Testis (tissue), 5 donors: ENCODE data around the gene NLGN4X. TPM values are rescaled to one million over a fixed set of nuclear protein-coding genes. Genes with fewer than 3 reads are reported as not detected.
A peak's percentile ranks its signal among the peaks of the same experiment; 100 is the strongest.

Experiments used
- DNase-seq: peaks from one replicate; pipeline ENCODE4 v3.0.0-alpha.2; 2019
- H3K27ac ChIP-seq, 2 donors: fragments of 200-600 bp; sonication (generic); one replicate each; pipeline ENCODE4 v1.5.1; 2019
- H3K27me3 ChIP-seq: fragments of 200-600 bp; sonication (generic); one replicate; pipeline ENCODE4 v1.5.1; 2019
- H3K36me3 ChIP-seq: fragments of 200-600 bp; sonication (generic); one replicate; pipeline ENCODE4 v1.5.1; 2017; ENCODE audit warnings: low read depth; ENCODE audit errors: missing control alignments
- H3K4me1 ChIP-seq: fragments of 200-600 bp; sonication (generic); one replicate; pipeline ENCODE4 v1.5.1; 2019
- H3K4me3 ChIP-seq, 2 donors: fragments of 200-600 bp; sonication (generic); one replicate each; pipeline ENCODE4 v1.5.1; 2017 to 2019
- H3K9me3 ChIP-seq: fragments of 200-600 bp; sonication (generic); one replicate; pipeline ENCODE4 v1.5.1; 2017
- CTCF ChIP-seq, 3 experiments: fragments of 450-650 bp in 2 of 3; fragments of 200-600 bp in 1 of 3; sonication (generic) in 1 of 3; IDR thresholded peaks; one replicate each; pipeline ENCODE4 v1.5.1; 2016 to 2019; ENCODE audit warnings: antibody characterized with exemption in 3 of 3, mild to moderate bottlenecking in 2 of 3, moderate library complexity in 1 of 3
- POLR2A ChIP-seq: fragments of 450-650 bp; IDR thresholded peaks from one replicate; pipeline ENCODE4 v1.6.1; 2017; ENCODE audit warnings: antibody characterized with exemption, mild to moderate bottlenecking, moderate library complexity
- WGBS, 2 donors: methylation state at CpG; one replicate each; pipeline ENCODE4 v1.1.5; 2018; 5-methylcytosine and 5-hydroxymethylcytosine counted together
- intact Hi-C: fragments of 100-400 bp; cut with DNase I; formaldehyde crosslinking; loops from one replicate; pipeline ENCODE4 v1.15.1; 2023; ENCODE audit warnings: low total_unique reads
- long read RNA-seq, 2 donors: transcript quantifications; one replicate each; lab custom pipeline, GENCODE V29; 2026
- polyA plus RNA-seq: library from polyadenylated mRNA; stranded (reverse); fragments of 350-450 nt; fragmentation: Illumina TruSeq; extraction: RNeasy Lipid Tissue Mini Kit (QIAGEN cat#74804); gene quantifications from one replicate; pipeline ENCODE4 v1.2.3, GENCODE V29; 2014; ENCODE audit warnings: low read depth, low replicate concordance; ENCODE audit not compliant: insufficient read depth
- total RNA-seq, 2 donors: library from RNA; depleted of rRNA; stranded (reverse); fragments of >200 nt; gene quantifications; one replicate each; pipeline ENCODE4 v1.2.3, GENCODE V29; 2016

NLGN4X gene
- 10 to 100 TPM; 10.4 to 15.9 TPM for total RNA-seq
- 3.6 TPM for polyA plus RNA-seq
- long read RNA-seq, donor 1, full-length matches to known transcripts: 3 of 3 reads
- long read RNA-seq, donor 1, partial matches to known transcripts: 0 of 3 reads
- long read RNA-seq, donor 1, other reads (novel, unspliced or antisense): 0 of 3 reads
- long read RNA-seq, donor 2, full-length matches to known transcripts: 2 of 2 reads
- long read RNA-seq, donor 2, partial matches to known transcripts: 0 of 2 reads
- long read RNA-seq, donor 2, other reads (novel, unspliced or antisense): 0 of 2 reads

GRCh38 chrX:6228720-6229119 is at the start of gene NLGN4X:
NLGN4X (minus strand) TSS chrX:6228867; CDS start chrX:6151466, 77,401 bp downstream.
- DNase-seq: no peak
- intact Hi-C loops: no loop called here
- no peak for TF ChIP-seq POLR2A
- TF ChIP-seq CTCF (IDR thresholded peaks at IDR 0.05): no peak
- 0 to 3% methylated on average over 8 to 11 of the region's 12 CpGs for WGBS, 2 donors
- Histone ChIP-seq H3K27ac (no peak within 1 kb of the TSS), H3K27me3 (no peaks in the 10 kb centered on the region), H3K4me1 (no peaks in the 10 kb centered on the region), H3K36me3 (no peaks in the 10 kb centered on the region), H3K9me3 (no peaks in the 10 kb centered on the region), H3K4me3 (peak within 1 kb of the TSS; percentile 39 to 59)

- intact Hi-C loops: no loop called here
- 90% methylated on average over 2 of the region's 2 CpGs; no CpG with 5 or more reads in 1 of the 2 donors for WGBS, 2 donors
- Histone ChIP-seq H3K27me3 (no peaks in the 10 kb centered on the region), H3K4me1 (no peaks in the 10 kb centered on the region), H3K27ac (no peak overlapping the region), H3K4me3 (no peak overlapping the region), H3K9me3 (no peaks in the 10 kb centered on the region), H3K36me3 (no peaks in the 10 kb centered on the region)
- no peak for DNase-seq
- no peak for TF ChIP-seq CTCF (IDR thresholded peaks at IDR 0.05)
- TF ChIP-seq POLR2A: no peak
Observed at GRCh38 chrX:6266041-6266440, 37.4 kb upstream of the NLGN4X start.

GRCh38 chrX:6262959-6263358 is 34.3 kb upstream of the NLGN4X start:
- TF ChIP-seq CTCF (IDR thresholded peaks at IDR 0.05): no peak
- TF ChIP-seq POLR2A: no peak
- Histone ChIP-seq H3K27me3 (no peaks in the 10 kb centered on the region), H3K9me3 (no peaks in the 10 kb centered on the region), H3K4me3 (no peak overlapping the region), H3K27ac (no peak overlapping the region), H3K36me3 (no peaks in the 10 kb centered on the region), H3K4me1 (no peaks in the 10 kb centered on the region)
- 70 to 75% methylated on average over 3 of the region's 3 CpGs for WGBS, 2 donors
- intact Hi-C loops: no loop called here
- DNase-seq: no peak

GRCh38 chrX:6257025-6257424 is 28.4 kb upstream of the NLGN4X start:
- Histone ChIP-seq H3K27ac (no peak overlapping the region), H3K27me3 (no peaks in the 10 kb centered on the region), H3K4me3 (no peak overlapping the region), H3K36me3 (no peaks in the 10 kb centered on the region), H3K4me1 (no peaks in the 10 kb centered on the region), H3K9me3 (no peaks in the 10 kb centered on the region)
- no peak for DNase-seq
- intact Hi-C loops: no loop called here
- 50 to 53% methylated on average over 3 of the region's 3 CpGs for WGBS, 2 donors
- TF ChIP-seq CTCF (IDR thresholded peaks at IDR 0.05) (no peak), POLR2A (no peak)

- Histone ChIP-seq H3K36me3 (no peaks in the 10 kb centered on the region), H3K4me1 (no peaks in the 10 kb centered on the region), H3K4me3 (no peak overlapping the region), H3K27me3 (no peaks in the 10 kb centered on the region), H3K27ac (no peak overlapping the region), H3K9me3 (no peaks in the 10 kb centered on the region)
- intact Hi-C loops: no loop called here
- no peak for TF ChIP-seq POLR2A
- no peak for TF ChIP-seq CTCF (IDR thresholded peaks at IDR 0.05)
- WGBS, 2 donors: 83 to 87% methylated on average over 6 of the region's 6 CpGs
- DNase-seq: no peak
Observed at GRCh38 chrX:6244666-6245065, 16.0 kb upstream of the NLGN4X start.
